ENCODE data around the gene TLR6.

TLR6 gene

GRCh38 chr4:38868059-38868960, 11.7 kb upstream of the TLR6 start:
- no peak for DNase-seq (ENCODE audit: low read depth in 3 of 3, low spot score in 1 of 3)

GRCh38 chr4:38867478-38868058, 11.0 kb upstream of the TLR6 start, which contains the start of gene FAM114A1:
FAM114A1 (plus strand) TSS chr4:38867806; CDS start chr4:38878079, 10,273 bp downstream.
- peak in 1 of 3 donors; percentile 14 for DNase-seq (ENCODE audit: low read depth in 3 of 3, low spot score in 1 of 3)

GRCh38 chr4:38866973-38867477, 10.4 kb upstream of the TLR6 start:
- DNase-seq (ENCODE audit: low read depth in 3 of 3, low spot score in 1 of 3), result no peak

- DNase-seq (ENCODE audit: low read depth in 3 of 3, low spot score in 1 of 3), result no peak
These were observed 8.8 kb upstream of the TLR6 start for GRCh38 chr4:38865445-38865844.

GRCh38 chr4:38861791-38862190, 5.2 kb upstream of the TLR6 start:
- DNase-seq (ENCODE audit: low read depth in 3 of 3, low spot score in 1 of 3), result no peak

- peak in 1 of 3 donors; percentile 25 for DNase-seq (ENCODE audit: low read depth in 3 of 3, low spot score in 1 of 3)
These were observed 4.3 kb upstream of the TLR6 start for GRCh38 chr4:38860788-38861424.

- DNase-seq (ENCODE audit: low read depth in 3 of 3, low spot score in 1 of 3), result no peak
These were observed 2.9 kb upstream of the TLR6 start for GRCh38 chr4:38859501-38859900.

GRCh38 chr4:38858097-38858420, 1.4 kb upstream of the TLR6 start:
- DNase-seq (ENCODE audit: low read depth in 3 of 3, low spot score in 1 of 3), result no peak

GRCh38 chr4:38857354-38858096, 908 bp upstream of the TLR6 start:
- peak in 1 of 3 donors; percentile 18 for DNase-seq (ENCODE audit: low read depth in 3 of 3, low spot score in 1 of 3)

GRCh38 chr4:38856046-38856445, 571 bp downstream of the TLR6 start:
- DNase-seq (ENCODE audit: low read depth in 3 of 3, low spot score in 1 of 3), result no peak

GRCh38 chr4:38855466-38855865, 1.2 kb downstream of the TLR6 start:
- DNase-seq (ENCODE audit: low read depth in 3 of 3, low spot score in 1 of 3), result no peak

GRCh38 chr4:38846015-38846414, 10.6 kb downstream of the TLR6 start:
- no peak for DNase-seq (ENCODE audit: low read depth in 3 of 3, low spot score in 1 of 3)

GRCh38 chr4:38842994-38843393, 13.6 kb downstream of the TLR6 start:
- DNase-seq (ENCODE audit: low read depth in 3 of 3, low spot score in 1 of 3), result no peak

- no peak for DNase-seq (ENCODE audit: low read depth in 3 of 3, low spot score in 1 of 3)
These were observed 18.8 kb downstream of the TLR6 start for GRCh38 chr4:38837849-38838248.

- DNase-seq (ENCODE audit: low read depth in 3 of 3, low spot score in 1 of 3), result no peak
These were observed 19.3 kb downstream of the TLR6 start for GRCh38 chr4:38837334-38837733.

- DNase-seq (ENCODE audit: low read depth in 3 of 3, low spot score in 1 of 3), result no peak
These were observed 22.0 kb downstream of the TLR6 start for GRCh38 chr4:38834570-38834969.

GRCh38 chr4:38832624-38833528, 23.7 kb downstream of the TLR6 start:
- DNase-seq (ENCODE audit: low read depth in 3 of 3, low spot score in 1 of 3), result no peak

GRCh38 chr4:38832206-38832605, 24.4 kb downstream of the TLR6 start:
- DNase-seq (ENCODE audit: low read depth in 3 of 3, low spot score in 1 of 3), result no peak

- no peak for DNase-seq (ENCODE audit: low read depth in 3 of 3, low spot score in 1 of 3)
These were observed 25.0 kb downstream of the TLR6 start for GRCh38 chr4:38831653-38832052.

GRCh38 chr4:38829237-38829636, 27.4 kb downstream of the TLR6 start:
- no peak for DNase-seq (ENCODE audit: low read depth in 3 of 3, low spot score in 1 of 3)

All from stimulated activated CD4-positive, alpha-beta T cell treated with anti-CD3 and anti-CD28 coated beads, TNF-alpha, amount 100 ng/mL, for 1 hour (primary cell).